HG02970 (cell line): Measurements from ENCODE around the gene ARHGAP26.

Experiments used
- ATAC-seq: cut with Tn5 transposase; IDR thresholded peaks from one replicate; pipeline ENCODE4 v1.9.1; 2021; ENCODE audit warnings: mild to moderate bottlenecking, moderate library complexity, moderate number of reproducible peaks; ENCODE audit not compliant: unreplicated experiment, low FRiP score

Gene ARHGAP26

GRCh38 chr5:142769793-142770649 lies at the start of gene ARHGAP26:
Gene ARHGAP26, plus strand, starts transcription at chr5:142770377. Its CDS starts 385 bp downstream, at chr5:142770762.
- ATAC-seq = peak; percentile 98

- ATAC-seq = no peak
Measured at GRCh38 chr5:142720641-142721271, 49.4 kb upstream of the ARHGAP26 start.

- no peak for ATAC-seq
Measured at GRCh38 chr5:142722146-142722545, 48.0 kb upstream of the ARHGAP26 start.

GRCh38 chr5:142722896-142723295 lies 47.3 kb upstream of the ARHGAP26 start:
- no peak for ATAC-seq

- no peak for ATAC-seq
Measured at GRCh38 chr5:142724821-142725220, 45.4 kb upstream of the ARHGAP26 start.

GRCh38 chr5:142725231-142726187 lies 44.7 kb upstream of the ARHGAP26 start:
- no peak for ATAC-seq

- no peak for ATAC-seq
Measured at GRCh38 chr5:142726188-142726731, 43.9 kb upstream of the ARHGAP26 start.

GRCh38 chr5:142727735-142728047 lies 42.5 kb upstream of the ARHGAP26 start:
- no peak for ATAC-seq

GRCh38 chr5:142735323-142736246 lies 34.6 kb upstream of the ARHGAP26 start:
- no peak for ATAC-seq

- ATAC-seq = no peak
Measured at GRCh38 chr5:142736247-142736632, 33.9 kb upstream of the ARHGAP26 start.

- no peak for ATAC-seq
Measured at GRCh38 chr5:142737179-142737578, 33.0 kb upstream of the ARHGAP26 start.

- ATAC-seq = no peak
Measured at GRCh38 chr5:142740474-142741242, 29.5 kb upstream of the ARHGAP26 start.

- no peak for ATAC-seq
Measured at GRCh38 chr5:142743592-142744441, 26.4 kb upstream of the ARHGAP26 start.

GRCh38 chr5:142745268-142745667 lies 24.9 kb upstream of the ARHGAP26 start:
- ATAC-seq = no peak

GRCh38 chr5:142746532-142747433 lies 23.4 kb upstream of the ARHGAP26 start:
- no peak for ATAC-seq

GRCh38 chr5:142748132-142748531 lies 22.0 kb upstream of the ARHGAP26 start:
- ATAC-seq = no peak
